Measurements from ENCODE around the gene ANKRD39. TPM values are rescaled to one million over a fixed set of nuclear protein-coding genes. Genes with fewer than 3 reads are reported as not detected.

The ANKRD39 gene
- total and polyA plus RNA-seq, 4 donors = 10.0 to 20.5 (median 13.3) TPM

DNA sequence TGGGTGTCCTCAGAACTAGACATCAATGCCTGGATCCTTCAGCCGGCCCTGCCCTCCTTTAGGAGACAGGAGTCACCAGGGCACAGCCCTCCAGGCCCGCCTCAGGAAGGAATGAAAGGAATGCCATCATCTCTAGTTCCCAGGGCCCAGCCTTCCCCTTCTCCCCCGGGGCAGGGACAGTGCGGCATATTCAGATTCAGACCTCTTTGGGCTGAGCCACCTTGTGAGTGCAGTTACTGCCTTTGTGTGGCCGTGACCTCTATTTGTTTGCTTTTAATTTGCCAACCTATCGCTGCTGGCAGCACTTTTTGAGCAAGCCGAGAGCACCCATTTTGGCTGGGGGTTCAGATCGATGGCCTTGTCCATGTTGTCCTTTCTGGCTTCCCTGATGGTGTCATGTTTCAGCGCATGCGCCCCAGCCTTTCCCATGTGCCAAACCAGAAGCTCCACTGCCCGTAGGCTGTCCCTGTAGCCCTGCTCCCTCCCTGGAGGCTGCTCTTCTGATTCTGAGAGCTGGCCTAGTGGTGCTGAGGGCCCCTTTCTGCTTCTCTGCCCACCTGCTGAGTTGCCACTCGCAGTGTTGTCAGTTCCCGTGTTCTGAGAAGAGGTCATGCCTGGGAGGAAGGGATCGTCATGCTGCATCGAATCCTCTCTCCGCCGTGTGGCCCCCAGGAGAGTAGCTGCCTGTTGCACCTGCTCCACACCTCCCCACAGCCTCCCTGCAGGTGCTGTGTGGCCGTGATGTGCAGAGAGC, 24.9 kb downstream of the ANKRD39 start:
- peak in 1 of 2 donors; percentile 87 for DNase-seq
- intact Hi-C loops (cut with DNase I) = no loop called here
- no peaks in the 10 kb centered on the region for H3K9me3 ChIP-seq (ENCODE audit: control insufficient read depth, low read length)

DNA sequence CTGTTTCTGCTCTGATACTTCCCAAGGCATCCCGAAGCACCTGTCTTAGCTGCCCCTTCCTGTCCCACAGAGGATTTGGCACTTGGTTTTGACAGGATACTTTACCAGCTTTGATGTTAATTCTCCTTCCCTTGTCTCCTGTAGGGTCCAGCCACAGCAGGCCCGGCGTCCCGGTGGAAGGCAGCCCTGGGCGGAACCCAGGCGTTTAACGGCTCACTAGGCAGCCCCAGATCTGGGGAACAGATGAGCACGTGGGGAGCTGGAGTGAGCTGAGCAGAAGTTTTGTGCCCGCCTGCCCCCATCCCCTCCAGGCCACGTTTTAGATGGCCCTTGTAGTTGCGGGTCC, 25.4 kb downstream of the ANKRD39 start:
- no peaks in the 10 kb centered on the region for H3K36me3 ChIP-seq (ENCODE audit: control insufficient read depth in 1 of 2, insufficient read depth in 2 of 2, low read length in 1 of 2)
- no peak overlapping the region for H3K27ac ChIP-seq (ENCODE audit: low read depth in 1 of 2, low read length in 2 of 2)
- DNase-seq (no peak), ATAC-seq (ENCODE audit: low FRiP score) (no peak)
- H3K9me3 ChIP-seq (ENCODE audit: control insufficient read depth, low read length) = no peaks in the 10 kb centered on the region
- no peaks in the 10 kb centered on the region for H3K27me3 ChIP-seq (ENCODE audit: control insufficient read depth in 1 of 2, insufficient read depth in 2 of 2, low read length in 1 of 2)
- 78 to 82% methylated on average over 11 of the region's 11 CpGs for WGBS, 2 donors
- intact Hi-C loops (cut with DNase I) = no loop called here
- no peak overlapping the region for H3K4me3 ChIP-seq (ENCODE audit: low read length in 2 of 2)
- H3K4me1 ChIP-seq (ENCODE audit: control insufficient read depth in 1 of 2, insufficient read depth in 2 of 2, low read length in 2 of 2) = no peaks in the 10 kb centered on the region

More for the DNA sequence above, 24.9 kb downstream of the ANKRD39 start:
- 54 to 58% methylated on average over 18 of the region's 18 CpGs for WGBS, 2 donors
- Histone ChIP-seq H3K4me1 (ENCODE audit: control insufficient read depth in 1 of 2, insufficient read depth in 2 of 2, low read length in 2 of 2) (no peaks in the 10 kb centered on the region), H3K27me3 (ENCODE audit: control insufficient read depth in 1 of 2, insufficient read depth in 2 of 2, low read length in 1 of 2) (no peaks in the 10 kb centered on the region), H3K4me3 (ENCODE audit: low read length in 2 of 2) (no peak overlapping the region), H3K36me3 (ENCODE audit: control insufficient read depth in 1 of 2, insufficient read depth in 2 of 2, low read length in 1 of 2) (no peaks in the 10 kb centered on the region), H3K27ac (ENCODE audit: low read depth in 1 of 2, low read length in 2 of 2) (no peak overlapping the region)
- ATAC-seq (ENCODE audit: low FRiP score) = peak; percentile 57

DNA sequence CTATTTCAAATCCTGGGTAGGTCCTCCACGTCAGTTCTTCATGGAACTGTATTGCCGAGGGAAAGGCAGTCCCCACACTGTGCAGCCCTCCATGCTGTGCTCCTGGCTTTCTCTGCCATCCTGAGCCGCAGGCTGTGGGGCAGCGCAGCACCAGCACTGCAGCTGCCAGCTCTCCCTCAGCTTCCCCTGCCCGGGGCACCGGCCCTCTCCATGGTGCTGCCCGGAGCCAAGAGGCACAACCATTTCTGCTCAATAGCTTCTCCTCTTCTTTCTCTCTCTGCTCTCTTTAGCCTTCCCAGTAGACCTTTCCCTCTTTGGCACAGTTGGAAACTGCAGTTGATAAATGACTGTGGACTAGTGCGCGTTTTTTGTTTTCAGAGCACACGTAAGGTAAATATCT, 26.1 kb downstream of the ANKRD39 start:
- Histone ChIP-seq H3K4me1 (ENCODE audit: control insufficient read depth in 1 of 2, insufficient read depth in 2 of 2, low read length in 2 of 2) (no peaks in the 10 kb centered on the region), H3K9me3 (ENCODE audit: control insufficient read depth, low read length) (no peaks in the 10 kb centered on the region), H3K27ac (ENCODE audit: low read depth in 1 of 2, low read length in 2 of 2) (no peak overlapping the region), H3K36me3 (ENCODE audit: control insufficient read depth in 1 of 2, insufficient read depth in 2 of 2, low read length in 1 of 2) (no peaks in the 10 kb centered on the region), H3K4me3 (ENCODE audit: low read length in 2 of 2) (no peak overlapping the region), H3K27me3 (ENCODE audit: control insufficient read depth in 1 of 2, insufficient read depth in 2 of 2, low read length in 1 of 2) (no peaks in the 10 kb centered on the region)
- no peak for DNase-seq
- WGBS, 2 donors = 55 to 60% methylated on average over 10 of the region's 10 CpGs
- intact Hi-C loops (cut with DNase I) = no loop called here
- ATAC-seq (ENCODE audit: low FRiP score) = no peak

DNA sequence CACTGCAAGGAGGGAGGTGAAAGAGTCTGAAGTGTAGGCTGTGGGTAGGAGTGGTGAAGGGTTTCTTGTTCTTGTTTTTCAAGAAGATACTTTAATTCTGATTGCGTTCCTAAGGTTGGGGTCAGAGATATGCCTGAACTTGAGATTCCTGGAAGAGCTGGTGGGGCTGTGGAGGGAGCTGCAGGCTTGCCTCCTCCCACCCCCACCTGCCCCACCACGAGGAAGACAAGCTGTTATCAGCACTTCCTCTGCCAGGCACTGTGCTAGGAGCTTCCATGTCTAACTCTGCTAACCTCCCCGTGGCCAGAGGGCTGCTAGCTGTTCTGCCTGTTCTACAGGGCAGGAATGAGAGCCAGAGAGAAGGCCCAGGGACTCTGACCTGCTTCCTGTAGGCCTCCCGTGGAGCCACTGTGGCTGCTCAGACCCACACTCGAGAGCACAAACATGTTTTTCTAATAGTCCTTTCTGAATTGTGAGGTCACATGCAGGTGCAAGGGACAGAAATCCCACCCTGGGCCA, 27.7 kb downstream of the ANKRD39 start:
- intact Hi-C loops (cut with DNase I) = no loop called here
- H3K36me3 ChIP-seq (ENCODE audit: control insufficient read depth in 1 of 2, insufficient read depth in 2 of 2, low read length in 1 of 2) = no peaks in the 10 kb centered on the region

GRCh38 chr2:96828874-96829273, 28.9 kb downstream of the ANKRD39 start:
- no peaks in the 10 kb centered on the region for H3K9me3 ChIP-seq (ENCODE audit: control insufficient read depth, low read length)
- ATAC-seq (ENCODE audit: low FRiP score) (no peak), DNase-seq (peak in 1 of 2 donors; percentile 40)
- WGBS, 2 donors = 92 to 95% methylated on average over 13 of the region's 13 CpGs
- no peaks in the 10 kb centered on the region for H3K36me3 ChIP-seq (ENCODE audit: control insufficient read depth in 1 of 2, insufficient read depth in 2 of 2, low read length in 1 of 2)
- intact Hi-C loops (cut with DNase I) = no loop called here
- no peak overlapping the region for H3K27ac ChIP-seq (ENCODE audit: low read depth in 1 of 2, low read length in 2 of 2)
- H3K4me3 ChIP-seq (ENCODE audit: low read length in 2 of 2) = no peak overlapping the region
- no peaks in the 10 kb centered on the region for H3K4me1 ChIP-seq (ENCODE audit: control insufficient read depth in 1 of 2, insufficient read depth in 2 of 2, low read length in 2 of 2)
- no peaks in the 10 kb centered on the region for H3K27me3 ChIP-seq (ENCODE audit: control insufficient read depth in 1 of 2, insufficient read depth in 2 of 2, low read length in 1 of 2)

More for the DNA sequence above, 27.7 kb downstream of the ANKRD39 start:
- no peaks in the 10 kb centered on the region for H3K27me3 ChIP-seq (ENCODE audit: control insufficient read depth in 1 of 2, insufficient read depth in 2 of 2, low read length in 1 of 2)
- no peaks in the 10 kb centered on the region for H3K4me1 ChIP-seq (ENCODE audit: control insufficient read depth in 1 of 2, insufficient read depth in 2 of 2, low read length in 2 of 2)
- H3K9me3 ChIP-seq (ENCODE audit: control insufficient read depth, low read length) = no peaks in the 10 kb centered on the region
- ATAC-seq (ENCODE audit: low FRiP score) (no peak), DNase-seq (no peak)
- WGBS, 2 donors = 80 to 84% methylated on average over 5 of the region's 5 CpGs
- H3K27ac ChIP-seq (ENCODE audit: low read depth in 1 of 2, low read length in 2 of 2) = no peak overlapping the region
- no peak overlapping the region for H3K4me3 ChIP-seq (ENCODE audit: low read length in 2 of 2)

DNA sequence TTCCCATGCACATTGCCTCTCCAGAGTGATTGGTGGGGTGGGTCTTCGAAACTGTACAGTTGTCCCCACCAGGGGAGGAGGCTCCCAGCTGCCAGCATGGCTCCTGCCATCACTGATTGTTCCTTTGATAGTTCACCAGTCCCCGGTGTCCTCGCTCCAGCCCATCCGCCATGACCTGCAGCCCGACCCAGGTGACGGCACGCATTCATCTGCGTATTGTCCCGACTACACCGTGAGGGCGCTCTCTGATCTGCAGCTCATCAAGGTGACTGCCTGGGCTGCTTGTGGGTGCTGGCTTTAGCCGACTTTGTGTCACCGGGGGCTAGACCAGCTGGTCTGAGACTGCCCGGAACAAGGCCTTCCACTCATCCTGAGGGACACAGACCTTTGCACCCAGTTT, 29.4 kb downstream of the ANKRD39 start:
- Histone ChIP-seq H3K27me3 (ENCODE audit: control insufficient read depth in 1 of 2, insufficient read depth in 2 of 2, low read length in 1 of 2) (no peaks in the 10 kb centered on the region), H3K4me3 (ENCODE audit: low read length in 2 of 2) (no peak overlapping the region), H3K4me1 (ENCODE audit: control insufficient read depth in 1 of 2, insufficient read depth in 2 of 2, low read length in 2 of 2) (no peaks in the 10 kb centered on the region), H3K36me3 (ENCODE audit: control insufficient read depth in 1 of 2, insufficient read depth in 2 of 2, low read length in 1 of 2) (no peaks in the 10 kb centered on the region), H3K9me3 (ENCODE audit: control insufficient read depth, low read length) (no peaks in the 10 kb centered on the region), H3K27ac (ENCODE audit: low read depth in 1 of 2, low read length in 2 of 2) (no peak overlapping the region)
- no peak for ATAC-seq (ENCODE audit: low FRiP score)
- WGBS, 2 donors = 93 to 94% methylated on average over 14 of the region's 14 CpGs
- peak in 1 of 2 donors; percentile 73 for DNase-seq
- intact Hi-C loops (cut with DNase I) = no loop called here

DNA sequence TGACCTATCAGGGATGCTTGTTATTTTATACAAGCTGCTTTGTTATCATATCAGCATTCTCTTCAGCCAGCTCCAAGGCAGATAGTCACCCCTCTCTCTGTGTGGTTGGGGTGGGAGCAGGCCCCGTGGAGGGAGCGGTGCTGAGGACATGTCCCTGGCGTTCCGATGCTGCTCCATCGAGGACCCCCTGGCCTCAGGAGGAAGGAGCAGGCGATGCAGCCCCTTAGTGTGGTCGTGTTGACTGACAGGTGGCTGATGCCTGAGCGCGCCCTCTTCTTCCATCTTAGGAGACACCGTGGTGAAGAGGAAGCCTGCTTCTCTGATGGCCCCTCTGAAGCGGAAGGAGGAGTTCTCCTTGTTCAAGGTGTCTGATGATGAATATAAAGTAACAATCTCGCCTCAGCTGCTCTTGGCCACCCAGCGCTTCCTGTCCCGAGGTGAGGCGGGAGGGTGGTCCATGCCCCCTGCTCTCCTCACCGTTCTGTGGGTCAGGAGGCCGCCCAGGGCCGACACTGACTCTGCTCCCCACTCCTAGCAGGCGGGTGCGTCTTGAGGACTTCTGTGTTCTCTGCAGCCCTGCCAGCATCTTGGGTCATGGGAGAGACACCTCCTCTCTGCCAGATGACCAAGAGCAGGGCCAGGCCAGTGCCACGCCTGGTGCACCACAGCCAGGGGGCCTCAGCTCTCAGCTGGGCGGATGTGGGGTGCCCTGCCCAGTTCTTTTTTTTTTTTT, 31.1 kb downstream of the ANKRD39 start:
- Histone ChIP-seq H3K4me3 (ENCODE audit: low read length in 2 of 2) (no peak overlapping the region), H3K4me1 (ENCODE audit: control insufficient read depth in 1 of 2, insufficient read depth in 2 of 2, low read length in 2 of 2) (no peaks in the 10 kb centered on the region), H3K27ac (ENCODE audit: low read depth in 1 of 2, low read length in 2 of 2) (no peak overlapping the region), H3K9me3 (ENCODE audit: control insufficient read depth, low read length) (no peaks in the 10 kb centered on the region), H3K36me3 (ENCODE audit: control insufficient read depth in 1 of 2, insufficient read depth in 2 of 2, low read length in 1 of 2) (no peaks in the 10 kb centered on the region), H3K27me3 (ENCODE audit: control insufficient read depth in 1 of 2, insufficient read depth in 2 of 2, low read length in 1 of 2) (no peaks in the 10 kb centered on the region)
- 91 to 92% methylated on average over 22 of the region's 22 CpGs for WGBS, 2 donors
- intact Hi-C loops (cut with DNase I) = no loop called here
- DNase-seq (peak in 1 of 2 donors; percentile 61), ATAC-seq (ENCODE audit: low FRiP score) (no peak)

DNA sequence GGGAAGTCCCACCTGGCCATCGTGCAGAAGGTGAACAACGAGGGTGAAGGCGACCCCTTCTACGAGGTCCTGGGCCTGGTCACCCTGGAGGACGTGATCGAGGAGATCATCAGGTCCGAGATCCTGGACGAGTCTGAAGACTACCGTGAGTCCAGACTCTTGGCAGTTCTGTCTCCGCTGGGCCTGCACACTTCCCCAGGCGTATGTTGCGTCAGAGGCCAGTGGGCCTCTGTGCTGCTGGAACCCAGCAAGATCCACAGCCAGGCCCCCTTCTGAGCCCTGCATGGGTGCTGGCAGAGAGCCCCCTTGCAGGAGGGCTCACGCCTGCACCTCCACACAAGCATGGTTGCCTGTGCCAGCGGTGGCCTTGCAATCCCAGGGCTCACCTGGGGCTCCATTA, 32.8 kb downstream of the ANKRD39 start:
- Histone ChIP-seq H3K4me3 (ENCODE audit: low read length in 2 of 2) (no peak overlapping the region), H3K27me3 (ENCODE audit: control insufficient read depth in 1 of 2, insufficient read depth in 2 of 2, low read length in 1 of 2) (no peaks in the 10 kb centered on the region), H3K27ac (ENCODE audit: low read depth in 1 of 2, low read length in 2 of 2) (no peak overlapping the region), H3K36me3 (ENCODE audit: control insufficient read depth in 1 of 2, insufficient read depth in 2 of 2, low read length in 1 of 2) (no peaks in the 10 kb centered on the region), H3K4me1 (ENCODE audit: control insufficient read depth in 1 of 2, insufficient read depth in 2 of 2, low read length in 2 of 2) (no peaks in the 10 kb centered on the region), H3K9me3 (ENCODE audit: control insufficient read depth, low read length) (no peaks in the 10 kb centered on the region)
- WGBS, 2 donors = 93% methylated on average over 14 of the region's 14 CpGs
- intact Hi-C loops (cut with DNase I) = no loop called here
- DNase-seq = peak in 1 of 2 donors; percentile 59
- ATAC-seq (ENCODE audit: low FRiP score) = no peak
